ENCODE measurements around the gene FAM25A.

GRCh38 chr10:87045434-87045938 lies 25.4 kb downstream of the FAM25A start:
- no peak for TF ChIP-seq CTCF (IDR thresholded peaks at IDR 0.05)
- TF ChIP-seq POLR2A (IDR thresholded peaks at IDR 0.05) = no peak
